HCT116 (cell line): ENCODE data around the gene ZNF248. TPM values are rescaled to one million over a fixed set of nuclear protein-coding genes. Genes with fewer than 3 reads are reported as not detected.

Source experiments
- ATAC-seq: fragments of 200-7000 bp; cut with Tn5 transposase; 2 replicates; pipeline ENCODE4 v1.9.1; 2020; ENCODE audit warnings: mild to moderate bottlenecking, moderate library complexity
- BruUV-seq: library from RNA; stranded (reverse); fragments of 400-500 nt; replicated peaks from 2 replicates; lab custom pipeline; 2021; lab: Mats Ljungman, UMichigan
- CTCF ChIA-PET: fragments of 300-600 bp; sonication (Branson Sonifier 250); formaldehyde crosslinking; loops from one replicate; lab custom pipeline; 2021; ENCODE audit warnings: antibody characterized with exemption; lab: Charles Lee
- POLR2A ChIA-PET: fragments of 300-600, 350-600 bp; sonication (Branson Sonifier 250); formaldehyde crosslinking; loops from one replicate; lab custom pipeline; 2021; ENCODE audit warnings: antibody characterized with exemption; lab: Charles Lee
- RAD21 ChIA-PET, 2 experiments: fragments of 300-600 bp; sonication (Branson Sonifier 250); formaldehyde crosslinking; loops; one replicate each; lab custom pipeline; 2023; ENCODE audit warnings: low total read pairs in 2 of 2; ENCODE audit not compliant: uncharacterized antibody in 2 of 2, unreplicated experiment in 2 of 2, low non-redundant PET in 1 of 2; lab: Charles Lee
- DNase-seq: peaks from one replicate; pipeline ENCODE4 v3.0.0-alpha.2; 2010; ENCODE audit warnings: low read depth, low spot score
- H2AFZ ChIP-seq: fragments of 200-600 bp; shearing (Covaris generic), sonication (generic); 2 replicates; pipeline ENCODE4 v1.6.1; 2017; ENCODE audit warnings: low read depth, mixed run types, mixed read lengths, antibody characterized with exemption, low read length; ENCODE audit not compliant: poor library complexity, severe bottlenecking
- H3K27ac ChIP-seq: 2 replicates; pipeline ENCODE4 v1.5.1; 2012; ENCODE audit warnings: low read depth, low read length
- H3K27me3 ChIP-seq: fragments of 200-600 bp; sonication (generic); 2 replicates; pipeline ENCODE4 v1.6.1; 2016; ENCODE audit warnings: mixed run types, low read length, mixed read lengths; ENCODE audit not compliant: insufficient read depth
- H3K36me3 ChIP-seq, 2 experiments: fragments of 200-500 bp in 1 of 2; fragments of 200-600 bp in 1 of 2; sonication (Bioruptor generic) in 1 of 2; sonication (generic) in 1 of 2; 2 replicates each; pipeline versions ENCODE4 v1.5.1 to v1.6.1; 2014 to 2016; ENCODE audit warnings: low read length in 2 of 2, inconsistent platforms in 1 of 2, mixed read lengths in 1 of 2, mixed run types in 1 of 2; ENCODE audit not compliant: insufficient read depth in 2 of 2, control insufficient read depth in 1 of 2
- H3K4me1 ChIP-seq, 2 experiments: fragments of 200-600 bp in 1 of 2; sonication (generic) in 1 of 2; 2 replicates each; pipeline versions ENCODE4 v1.5.1 to v1.6.1; 2012 to 2017; ENCODE audit warnings: low read length in 2 of 2, inconsistent platforms in 1 of 2, mild to moderate bottlenecking in 1 of 2, mixed read lengths in 1 of 2, mixed run types in 1 of 2, moderate library complexity in 1 of 2; ENCODE audit not compliant: insufficient read depth in 2 of 2, control insufficient read depth in 1 of 2
- H3K4me2 ChIP-seq: fragments of 200-600 bp; sonication (generic); 2 replicates; pipeline ENCODE4 v1.6.1; 2017; ENCODE audit warnings: mixed run types, low read length, mixed read lengths
- H3K4me3 ChIP-seq, 2 experiments: fragments of 200-600 bp in 1 of 2; sonication (generic) in 1 of 2; replicated peaks in 1 of 2; 2 replicates each; pipeline ENCODE4 v1.5.1; 2011 to 2016; ENCODE audit warnings: low read length in 2 of 2, control low read depth in 1 of 2, low read depth in 1 of 2, mild to moderate bottlenecking in 1 of 2, mixed read lengths in 1 of 2, mixed run types in 1 of 2
- H3K79me2 ChIP-seq: fragments of 200-600 bp; sonication (generic); 2 replicates; pipeline ENCODE4 v1.6.1; 2017; ENCODE audit warnings: mild to moderate bottlenecking, mixed run types, low read length, moderate library complexity, mixed read lengths; ENCODE audit not compliant: insufficient read depth
- H3K9ac ChIP-seq: fragments of 200-600 bp; sonication (generic); 2 replicates; pipeline ENCODE4 v1.6.1; 2016; ENCODE audit warnings: low read length, mixed read lengths
- H3K9me2 ChIP-seq: fragments of 200-600 bp; sonication (generic), shearing (Covaris generic); 2 replicates; pipeline ENCODE4 v1.6.1; 2017; ENCODE audit warnings: mixed run types, mild to moderate bottlenecking, moderate library complexity; ENCODE audit not compliant: insufficient read depth
- H3K9me3 ChIP-seq, 2 experiments: fragments of 200-500 bp in 1 of 2; fragments of 200-600 bp in 1 of 2; sonication (Bioruptor generic) in 1 of 2; sonication (generic) in 1 of 2; 2 replicates each; pipeline ENCODE4 v1.6.1; 2014 to 2017; ENCODE audit warnings: low read length in 2 of 2, mixed read lengths in 2 of 2, inconsistent platforms in 1 of 2, low read depth in 1 of 2, mild to moderate bottlenecking in 1 of 2, mixed run types in 1 of 2, moderate library complexity in 1 of 2; ENCODE audit not compliant: control insufficient read depth in 1 of 2, insufficient read depth in 1 of 2
- H4K20me1 ChIP-seq: fragments of 200-600 bp; sonication (generic), shearing (Covaris generic); 2 replicates; pipeline ENCODE4 v1.6.1; 2017; ENCODE audit warnings: mixed run types, mild to moderate bottlenecking, moderate library complexity; ENCODE audit not compliant: insufficient read depth
- EZH2phosphoT487 ChIP-seq: fragments of 200-600 bp; IDR thresholded peaks from 2 replicates; pipeline ENCODE4 v1.6.1; 2018; ENCODE audit warnings: antibody characterized with exemption, borderline replicate concordance
- POLR2AphosphoS5 ChIP-seq: IDR thresholded peaks from 2 replicates; pipeline ENCODE4 v1.6.1; 2011; ENCODE audit warnings: mild to moderate bottlenecking, low read depth, low read length, moderate library complexity
- RAD21 ChIP-seq: IDR thresholded peaks from 2 replicates; pipeline ENCODE4 v1.6.1; 2012; ENCODE audit warnings: low read depth, mild to moderate bottlenecking
- SRF ChIP-seq: IDR thresholded peaks from 2 replicates; pipeline ENCODE4 v1.6.1; 2012; ENCODE audit warnings: low read depth
- TCF7L2 ChIP-seq: IDR thresholded peaks from 2 replicates; pipeline ENCODE4 v1.7.0; 2011; ENCODE audit warnings: borderline replicate concordance, inconsistent platforms; ENCODE audit not compliant: insufficient read depth, insufficient read length; ENCODE audit errors: extremely low read depth
- YY1 ChIP-seq: IDR thresholded peaks from 2 replicates; pipeline ENCODE4 v1.6.1; 2011; ENCODE audit warnings: low read length, low read depth, moderate library complexity, mild to moderate bottlenecking; ENCODE audit not compliant: insufficient replicate concordance; ENCODE audit errors: extremely low read depth
- intact Hi-C: fragments of 100-400 bp; cut with micrococcal nuclease; formaldehyde crosslinking; loops from 2 replicates; pipeline ENCODE4 v1.10.0; 2022
- total RNA-seq: library from RNA; stranded (reverse); gene quantifications from one replicate; pipeline ENCODE4 v1.2.1, GENCODE V29; 2021; ENCODE audit not compliant: unreplicated experiment
- TF ChIP-seq, protein P1 (sequence below): IDR thresholded peaks from 2 replicates; pipeline ENCODE4 v1.6.1; 2012
- TF ChIP-seq, protein P2 (sequence below): IDR thresholded peaks from 2 replicates; pipeline ENCODE4 v1.6.1; 2012

ZNF248 gene
- total RNA-seq, 1 experiment from 2014 or later = 6.2 TPM

DNA sequence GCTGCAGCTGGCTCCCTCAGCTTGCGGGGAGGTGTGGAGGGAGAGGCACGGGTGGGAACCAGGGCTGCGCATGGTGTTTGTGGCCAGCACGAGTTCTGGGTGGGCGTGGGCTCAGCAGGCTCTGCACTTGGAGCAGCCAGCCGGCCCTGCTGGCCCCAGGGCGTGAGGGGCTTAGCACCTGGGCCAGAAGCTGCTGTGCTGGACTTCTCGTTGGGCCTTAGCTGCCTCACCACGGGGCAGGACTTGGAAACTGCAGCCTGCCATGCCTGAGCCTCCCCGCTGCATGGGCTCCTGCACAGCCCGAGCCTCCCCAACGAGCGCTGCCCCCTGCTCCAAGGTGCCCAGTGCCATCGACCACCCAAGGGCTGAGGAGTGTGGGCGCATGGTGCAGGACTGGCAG, 120.1 kb downstream of the ZNF248 start:
- BruUV-seq = no TSS peak
- no peaks in the 10 kb centered on the region for H3K9me3 ChIP-seq
- peaks cover 0 to 10% of the 10 kb centered on the region in 2 experiments; a peak in 2 of 4 replicates for H3K4me1 ChIP-seq
- H3K27ac ChIP-seq = no peak overlapping the region
- CTCF ChIA-PET = no interaction called here
- no peak overlapping the region for H3K4me2 ChIP-seq
- intact Hi-C loops = no loop called here
- no peaks in the 10 kb centered on the region for H3K79me2 ChIP-seq
- POLR2A ChIA-PET = no interaction called here
- H3K36me3 ChIP-seq = no peaks in the 10 kb centered on the region
- RAD21 ChIA-PET = no interaction called here
- no peak overlapping the region for H2AFZ ChIP-seq
- no peak overlapping the region for H3K4me3 ChIP-seq
- no peaks in the 10 kb centered on the region for H4K20me1 ChIP-seq
- H3K9ac ChIP-seq = no peak overlapping the region
- DNase-seq = no peak
- no peaks in the 10 kb centered on the region for H3K27me3 ChIP-seq
- TF ChIP-seq YY1 (no peak), RAD21 (no peak), SRF (no peak), TCF7L2 (no peak), EZH2phosphoT487 (no peak), POLR2AphosphoS5 (no peak)
- TF ChIP-seq, protein P1, sequence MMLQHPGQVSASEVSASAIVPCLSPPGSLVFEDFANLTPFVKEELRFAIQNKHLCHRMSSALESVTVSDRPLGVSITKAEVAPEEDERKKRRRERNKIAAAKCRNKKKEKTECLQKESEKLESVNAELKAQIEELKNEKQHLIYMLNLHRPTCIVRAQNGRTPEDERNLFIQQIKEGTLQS = no peak
- TF ChIP-seq, protein P2, sequence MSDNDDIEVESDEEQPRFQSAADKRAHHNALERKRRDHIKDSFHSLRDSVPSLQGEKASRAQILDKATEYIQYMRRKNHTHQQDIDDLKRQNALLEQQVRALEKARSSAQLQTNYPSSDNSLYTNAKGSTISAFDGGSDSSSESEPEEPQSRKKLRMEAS = no peak
- H3K9me2 ChIP-seq = no peaks in the 10 kb centered on the region
- ATAC-seq = no peak

DNA sequence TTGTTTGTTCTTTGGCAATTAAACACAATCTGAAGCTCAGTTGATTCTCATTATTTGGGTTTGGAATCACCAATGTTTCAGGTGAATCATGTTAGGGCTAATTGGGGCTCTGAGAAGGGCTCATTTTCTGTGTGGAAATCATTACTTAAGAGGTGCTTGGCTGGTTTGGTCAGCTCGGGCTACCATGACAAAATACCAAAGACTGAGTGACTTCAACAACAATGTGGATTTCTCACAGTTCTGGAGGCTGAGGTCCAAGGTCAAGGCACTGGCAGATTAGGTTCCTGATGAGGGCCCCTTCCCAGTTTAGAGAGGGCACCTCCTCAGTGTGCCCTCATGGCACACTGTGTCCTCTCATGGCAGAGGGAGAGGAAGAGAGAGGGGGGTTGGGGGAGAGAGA, 121.3 kb downstream of the ZNF248 start:
- no peak for ATAC-seq
- no peak for DNase-seq
- Histone ChIP-seq H3K4me3 (no peak overlapping the region), H3K9me2 (no peaks in the 10 kb centered on the region), H3K4me1 (peaks cover 0 to 10% of the 10 kb centered on the region in 2 experiments; a peak in 2 of 4 replicates), H4K20me1 (no peaks in the 10 kb centered on the region), H3K79me2 (no peaks in the 10 kb centered on the region), H3K9me3 (no peaks in the 10 kb centered on the region), H2AFZ (no peak overlapping the region), H3K4me2 (no peak overlapping the region)
- POLR2A ChIA-PET = no interaction called here
- no TSS peak for BruUV-seq
- TF ChIP-seq RAD21 = no peak
- TF ChIP-seq, all 23 proteins: peak for 0
- Histone ChIP-seq H3K36me3 (no peaks in the 10 kb centered on the region), H3K27me3 (no peaks in the 10 kb centered on the region), H3K9ac (no peak overlapping the region), H3K27ac (no peak overlapping the region)
- ChIA-PET CTCF (no interaction called here), RAD21 (no interaction called here)
- intact Hi-C loops = no loop called here
